Uterus (tissue), 4 donors: ENCODE measurements around the gene FAM83D. TPM values are rescaled to one million over a fixed set of nuclear protein-coding genes. Genes with fewer than 3 reads are reported as not detected.

Source experiments
- DNase-seq, 2 donors: peaks; one replicate each; pipeline ENCODE4 v3.0.0-alpha.2; 2019 to 2020
- H3K27ac ChIP-seq, 2 donors: fragments of 200-600 bp; sonication (generic); 1 replicate in 1 of 2; 2 replicates in 1 of 2; pipeline ENCODE4 v1.5.1; 2016 to 2018
- H3K27me3 ChIP-seq, 2 donors: fragments of 200-600 bp; sonication (generic); one replicate each; pipeline ENCODE4 v1.5.1; 2018 to 2019; ENCODE audit warnings: control low read depth in 1 of 2
- H3K36me3 ChIP-seq, 2 donors: fragments of 200-600 bp; sonication (generic); one replicate each; pipeline ENCODE4 v1.5.1; 2019; ENCODE audit warnings: control low read depth in 1 of 2
- H3K4me1 ChIP-seq, 2 donors: fragments of 200-600 bp; sonication (generic); one replicate each; pipeline ENCODE4 v1.5.1; 2018 to 2019; ENCODE audit warnings: control low read depth in 1 of 2
- H3K4me3 ChIP-seq, 2 donors: fragments of 200-600 bp; sonication (generic); 1 replicate in 1 of 2; 2 replicates in 1 of 2; pipeline ENCODE4 v1.5.1; 2018 to 2019; ENCODE audit warnings: mild to moderate bottlenecking in 1 of 2
- H3K9me3 ChIP-seq, 2 donors: fragments of 200-600 bp; sonication (generic); one replicate each; pipeline ENCODE4 v1.5.1; 2019; ENCODE audit warnings: control low read depth in 1 of 2
- POLR2A ChIP-seq, 2 donors: fragments of 450-650 bp; IDR thresholded peaks; one replicate each; pipeline ENCODE4 v1.6.1; 2016; ENCODE audit warnings: antibody characterized with exemption in 2 of 2, mild to moderate bottlenecking in 1 of 2, moderate library complexity in 1 of 2
- intact Hi-C: fragments of 100-400 bp; cut with DNase I; formaldehyde crosslinking; loops from one replicate; pipeline ENCODE4 v1.15.1; 2023; ENCODE audit warnings: low total_unique reads
- total RNA-seq, 4 donors: library from RNA; depleted of rRNA in 3 of 4; stranded (reverse); fragments of >200 nt in 3 of 4; gene quantifications; one replicate each; pipeline versions ENCODE4 v1.1.0 to v1.2.4, GENCODE V29; 2014 to 2023
- TF ChIP-seq, protein P1 (sequence below), 4 experiments: fragments of 200-600 bp in 2 of 4; fragments of 450-650 bp in 2 of 4; sonication (generic) in 2 of 4; IDR thresholded peaks; one replicate each; pipeline ENCODE4 v1.5.1; 2016 to 2019; ENCODE audit warnings: antibody characterized with exemption in 4 of 4, mild to moderate bottlenecking in 2 of 4, moderate library complexity in 1 of 4
- donor health status: DM: yes; HTN: yes; CAD: no.

FAM83D gene
- total RNA-seq, 4 donors from 2014 or later: 0.61 to 15.1 TPM; not detected in 2

DNA sequence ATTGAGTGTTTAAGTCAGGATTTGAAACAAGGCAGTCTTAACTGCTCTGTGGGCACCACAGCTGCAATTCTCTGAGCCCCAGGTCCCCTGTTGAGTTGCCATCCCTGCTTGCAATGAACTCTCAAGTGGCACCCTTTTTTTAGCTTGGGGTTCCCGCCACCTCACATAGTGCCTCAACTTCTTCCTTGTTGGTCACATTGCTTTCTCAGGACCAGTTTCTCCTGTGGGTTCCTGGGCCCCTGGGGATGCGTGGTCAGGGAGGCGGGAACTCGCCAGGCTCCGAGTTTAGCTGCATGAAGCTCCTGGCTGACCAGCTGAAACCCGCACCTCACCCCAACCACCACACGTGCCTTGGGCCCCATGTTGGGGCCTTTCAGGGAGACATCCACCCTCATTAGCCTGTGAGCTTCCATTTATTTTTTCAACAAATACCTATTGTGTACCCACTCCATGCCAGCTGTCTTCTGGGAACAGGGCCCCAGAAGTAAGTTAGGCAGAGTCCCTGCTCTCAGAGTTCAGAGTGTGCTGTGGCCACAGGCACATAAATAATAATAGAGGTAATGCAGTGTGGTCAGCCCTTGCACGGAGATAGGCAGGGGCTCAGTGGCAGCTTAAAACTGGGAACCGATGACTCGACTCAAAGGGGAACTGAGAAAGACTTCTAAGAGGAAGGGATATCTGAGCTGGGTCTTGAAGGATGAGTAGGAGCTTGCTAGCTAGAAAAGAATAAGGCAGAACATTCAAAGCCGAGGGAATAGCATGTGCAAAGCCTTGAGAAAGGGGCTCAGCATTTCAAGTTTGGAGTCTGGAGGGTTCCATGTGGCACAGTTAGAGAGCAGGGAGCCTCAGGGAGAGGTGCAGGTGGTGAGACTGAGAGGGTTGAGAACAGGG lies 33.9 kb upstream of the FAM83D start:
- intact Hi-C loops: loop anchor here (10.0 kb wide), 1 partner anchor 88 kb away; the partner anchor contains the start of gene PPP1R16B
- no peak for DNase-seq

DNA sequence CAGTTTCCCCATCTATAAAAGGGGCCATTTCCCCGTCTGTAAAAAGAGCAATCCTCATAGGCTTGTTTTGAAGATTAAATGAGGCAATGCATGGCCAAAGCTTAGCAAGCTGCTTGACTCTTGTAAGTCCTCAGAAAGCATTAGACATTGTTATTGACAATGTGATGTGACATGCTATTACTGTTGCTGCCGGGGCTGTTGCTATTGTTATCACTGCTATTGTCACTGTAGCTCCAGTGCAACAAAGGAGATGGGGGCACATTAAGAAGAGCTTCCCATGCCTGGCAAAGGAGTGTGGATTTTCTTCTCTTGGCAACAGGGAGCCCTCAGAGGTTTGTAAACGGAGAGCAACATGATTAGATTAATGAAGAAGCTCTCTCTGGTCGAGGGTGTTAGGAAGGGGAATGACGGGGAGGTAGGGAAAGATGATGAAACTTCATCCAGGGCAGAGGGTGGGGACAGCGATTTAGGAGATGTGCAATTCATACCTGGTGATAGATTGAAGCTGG lies 33.1 kb upstream of the FAM83D start:
- H3K27ac ChIP-seq: no peak overlapping the region
- H3K36me3 ChIP-seq: no peaks in the 10 kb centered on the region
- TF ChIP-seq POLR2A (IDR thresholded peaks at IDR 0.05): no peak
- TF ChIP-seq, protein P1, sequence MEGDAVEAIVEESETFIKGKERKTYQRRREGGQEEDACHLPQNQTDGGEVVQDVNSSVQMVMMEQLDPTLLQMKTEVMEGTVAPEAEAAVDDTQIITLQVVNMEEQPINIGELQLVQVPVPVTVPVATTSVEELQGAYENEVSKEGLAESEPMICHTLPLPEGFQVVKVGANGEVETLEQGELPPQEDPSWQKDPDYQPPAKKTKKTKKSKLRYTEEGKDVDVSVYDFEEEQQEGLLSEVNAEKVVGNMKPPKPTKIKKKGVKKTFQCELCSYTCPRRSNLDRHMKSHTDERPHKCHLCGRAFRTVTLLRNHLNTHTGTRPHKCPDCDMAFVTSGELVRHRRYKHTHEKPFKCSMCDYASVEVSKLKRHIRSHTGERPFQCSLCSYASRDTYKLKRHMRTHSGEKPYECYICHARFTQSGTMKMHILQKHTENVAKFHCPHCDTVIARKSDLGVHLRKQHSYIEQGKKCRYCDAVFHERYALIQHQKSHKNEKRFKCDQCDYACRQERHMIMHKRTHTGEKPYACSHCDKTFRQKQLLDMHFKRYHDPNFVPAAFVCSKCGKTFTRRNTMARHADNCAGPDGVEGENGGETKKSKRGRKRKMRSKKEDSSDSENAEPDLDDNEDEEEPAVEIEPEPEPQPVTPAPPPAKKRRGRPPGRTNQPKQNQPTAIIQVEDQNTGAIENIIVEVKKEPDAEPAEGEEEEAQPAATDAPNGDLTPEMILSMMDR (IDR thresholded peaks at IDR 0.05): no peak
- no peaks in the 10 kb centered on the region for H3K27me3 ChIP-seq
- no peak for DNase-seq
- no peaks in the 10 kb centered on the region for H3K9me3 ChIP-seq
- intact Hi-C loops: loop anchor here (10.0 kb wide), 1 partner anchor 88 kb away; the partner anchor contains the start of gene PPP1R16B
- peaks cover 0 to 3% of the 10 kb centered on the region in 2 donors for H3K4me1 ChIP-seq
- no peak overlapping the region for H3K4me3 ChIP-seq

More for the DNA sequence above, 33.9 kb upstream of the FAM83D start:
- TF ChIP-seq POLR2A (IDR thresholded peaks at IDR 0.05): no peak
- TF ChIP-seq, protein P1 (IDR thresholded peaks at IDR 0.05): no peak
- Histone ChIP-seq H3K27me3 (no peaks in the 10 kb centered on the region), H3K4me1 (peaks cover 0 to 3% of the 10 kb centered on the region in 2 donors), H3K27ac (no peak overlapping the region), H3K36me3 (no peaks in the 10 kb centered on the region), H3K9me3 (no peaks in the 10 kb centered on the region), H3K4me3 (no peak overlapping the region)

DNA sequence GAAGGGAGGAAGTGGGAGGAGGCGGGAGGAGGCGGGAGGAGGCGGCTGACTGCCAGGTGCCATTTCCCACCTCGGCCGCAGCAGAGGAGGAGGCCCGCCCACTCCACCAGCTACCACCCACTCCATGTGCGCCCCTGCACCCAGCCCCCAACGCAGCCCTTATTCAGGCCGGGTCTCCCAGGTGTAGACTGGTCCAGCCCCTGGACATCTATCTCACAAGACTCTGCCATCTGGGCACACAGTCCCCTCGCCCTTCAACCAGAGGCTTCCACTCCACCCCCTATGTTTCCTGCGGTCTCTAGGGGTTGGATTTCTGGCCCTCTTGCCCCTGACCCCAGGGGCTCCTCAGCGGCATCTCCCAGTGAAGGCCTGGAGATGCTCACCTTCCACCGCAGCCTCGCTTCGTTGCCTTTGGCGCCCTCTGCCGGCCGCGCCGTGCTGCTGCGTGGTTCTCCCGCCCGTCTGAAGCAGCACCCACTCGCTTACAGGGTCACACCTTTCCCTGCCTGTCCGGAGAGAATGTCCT lies 32.6 kb upstream of the FAM83D start:
- TF ChIP-seq, protein P1 (IDR thresholded peaks at IDR 0.05): peak; percentile 72 to 90 (median 82)
- no peak for TF ChIP-seq POLR2A (IDR thresholded peaks at IDR 0.05)
- peaks cover 0 to 3% of the 10 kb centered on the region in 2 donors for H3K4me1 ChIP-seq
- no peaks in the 10 kb centered on the region for H3K27me3 ChIP-seq
- H3K4me3 ChIP-seq: peak overlapping the region in 1 of 2 donors; percentile 15
- no peaks in the 10 kb centered on the region for H3K36me3 ChIP-seq
- peak; percentile 53 to 74 for DNase-seq
- no peaks in the 10 kb centered on the region for H3K9me3 ChIP-seq
- intact Hi-C loops: loop anchor here (10.0 kb wide), 1 partner anchor 89 kb away; the partner anchor contains the start of gene PPP1R16B
- H3K27ac ChIP-seq: no peak overlapping the region

DNA sequence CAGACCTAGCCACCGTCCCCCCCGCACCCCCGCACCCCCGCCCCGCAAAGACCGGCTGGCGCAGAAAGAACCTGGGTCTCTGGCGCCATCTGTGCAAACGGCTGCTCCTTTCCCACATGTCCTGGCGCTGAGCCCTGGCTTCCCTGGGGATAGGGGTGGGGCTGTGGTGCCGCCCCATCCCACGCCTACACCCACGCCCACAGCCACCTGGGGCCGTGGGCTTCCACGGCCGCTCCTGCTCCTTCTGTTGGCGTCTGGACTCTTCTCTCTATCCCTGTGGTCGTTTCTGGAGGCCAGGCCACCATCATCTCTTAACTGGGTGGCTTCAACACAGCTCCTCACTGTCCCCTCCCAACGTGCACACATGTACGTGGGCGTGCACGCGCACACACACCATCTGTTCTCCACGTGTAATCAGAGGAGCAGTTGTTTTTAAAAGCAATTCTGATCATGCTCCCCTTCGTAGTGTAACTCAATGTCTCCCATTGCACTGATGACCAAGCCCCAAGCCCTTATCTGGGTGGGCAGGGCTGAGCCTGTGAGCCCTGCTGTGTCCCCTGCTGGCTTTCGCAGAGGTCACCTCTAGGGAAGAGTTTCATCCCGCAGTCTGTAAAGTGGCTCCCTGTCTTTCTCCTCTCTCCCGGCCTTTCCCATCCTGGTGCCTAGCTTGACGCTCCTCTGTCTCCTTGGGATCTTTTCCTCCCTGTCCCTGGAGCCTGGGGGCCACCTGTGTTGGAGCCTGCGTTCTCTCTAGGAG lies 31.9 kb upstream of the FAM83D start:
- Histone ChIP-seq H3K27ac (no peak overlapping the region), H3K9me3 (no peaks in the 10 kb centered on the region), H3K4me3 (peak overlapping the region in 1 of 2 donors; percentile 15), H3K4me1 (peaks cover 0 to 3% of the 10 kb centered on the region in 2 donors), H3K27me3 (no peaks in the 10 kb centered on the region), H3K36me3 (no peaks in the 10 kb centered on the region)
- DNase-seq: no peak
- intact Hi-C loops: loop anchor here (10.0 kb wide), 1 partner anchor 89 kb away; the partner anchor contains the start of gene PPP1R16B
- TF ChIP-seq, protein P1 (IDR thresholded peaks at IDR 0.05): no peak
- TF ChIP-seq POLR2A (IDR thresholded peaks at IDR 0.05): no peak
